ENCODE measurements around the gene ISY1.

ISY1 gene

GRCh38 chr3:129087138-129087702 is 73.6 kb downstream of the ISY1 start:
- DNase-seq (ENCODE audit: low read depth), result no peak

DNA sequence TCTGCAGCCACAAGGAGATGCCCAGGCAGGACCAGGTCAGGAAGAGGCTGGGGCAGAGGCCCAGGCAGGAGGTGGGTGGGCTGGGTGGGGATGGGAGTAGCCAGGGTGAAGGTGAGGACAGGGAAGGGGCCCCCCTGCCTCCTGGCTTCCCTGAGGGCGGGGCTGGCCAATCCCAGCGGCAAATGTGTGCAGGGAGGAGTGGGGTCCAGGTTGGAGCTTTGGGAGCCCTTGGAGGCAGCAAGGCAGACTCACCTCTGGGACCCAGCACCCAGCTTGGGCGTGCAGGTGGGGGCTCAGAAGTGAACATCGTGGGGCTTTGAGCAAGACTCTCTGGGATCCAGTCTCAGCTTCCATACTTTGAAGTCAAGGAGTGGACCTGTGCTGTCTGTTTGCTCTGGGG is 75.0 kb downstream of the ISY1 start:
- no peak for DNase-seq (ENCODE audit: low read depth)

GRCh38 chr3:129085165-129085715 is 75.6 kb downstream of the ISY1 start:
- DNase-seq (ENCODE audit: low read depth), result no peak

GRCh38 chr3:129084501-129084900 is 76.4 kb downstream of the ISY1 start:
- no peak for DNase-seq (ENCODE audit: low read depth)

GRCh38 chr3:129082026-129082425 is 78.8 kb downstream of the ISY1 start:
- no peak for DNase-seq (ENCODE audit: low read depth)

- DNase-seq (ENCODE audit: low read depth), result no peak
Measured at GRCh38 chr3:129081503-129081902, 79.4 kb downstream of the ISY1 start.

GRCh38 chr3:129078510-129078909 is 82.4 kb downstream of the ISY1 start:
- no peak for DNase-seq (ENCODE audit: low read depth)

All from activated T-helper 9 cell treated with anti-CD3 and anti-CD28 coated beads, Interleukin-2, amount 50 U/mL, for 16 hours (primary cell).